OCI-LY3 (cell line): Measurements from ENCODE around the gene KIF12.
A peak's percentile ranks its signal among the peaks of the same experiment; 100 is the strongest.

Experiments
- H2AFZ ChIP-seq: fragments of 200-600, 300-600 bp; shearing (Covaris generic); 2 replicates; pipeline ENCODE4 v1.6.0; 2014; ENCODE audit warnings: antibody characterized with exemption, low read depth, low read length
- H3K27ac ChIP-seq: fragments of 200-600, 300-600 bp; sonication (generic); 2 replicates; pipeline ENCODE4 v1.5.1; 2014; ENCODE audit warnings: mild to moderate bottlenecking, low read length, moderate library complexity, mixed read lengths
- H3K27me3 ChIP-seq: fragments of 200-600, 300-600 bp; sonication (generic); 2 replicates; pipeline ENCODE4 v1.6.1; 2014; ENCODE audit warnings: low read depth, low read length, mixed read lengths
- H3K36me3 ChIP-seq: fragments of 200-600, 300-600 bp; sonication (generic); replicated peaks from 2 replicates; pipeline ENCODE3; 2014; ENCODE audit warnings: low read depth, low read length, mixed read lengths
- H3K4me1 ChIP-seq: fragments of 300-600, 200-600 bp; sonication (generic); 2 replicates; pipeline ENCODE4 v1.6.1; 2014; ENCODE audit warnings: low read length, mixed read lengths
- H3K4me2 ChIP-seq: fragments of 200-600, 300-600 bp; sonication (generic); 2 replicates; pipeline ENCODE4 v1.6.1; 2014; ENCODE audit warnings: low read length, mixed read lengths
- H3K4me3 ChIP-seq: fragments of 300-600, 200-600 bp; sonication (generic); 2 replicates; pipeline ENCODE4 v1.5.1; 2014; ENCODE audit warnings: antibody characterized with exemption, mild to moderate bottlenecking, low read length, moderate library complexity
- H3K79me2 ChIP-seq: fragments of 300-600, 200-600 bp; shearing (Covaris generic); 2 replicates; pipeline ENCODE4 v1.6.1; 2014; ENCODE audit warnings: mild to moderate bottlenecking, low read length, mixed read lengths
- H3K9ac ChIP-seq: fragments of 300-600, 200-600 bp; shearing (Covaris generic); 2 replicates; pipeline ENCODE4 v1.6.0; 2014; ENCODE audit warnings: mild to moderate bottlenecking, low read length, moderate library complexity
- H3K9me3 ChIP-seq: fragments of 200-600, 300-600 bp; shearing (Covaris generic); 2 replicates; pipeline ENCODE4 v1.6.1; 2014; ENCODE audit warnings: low read length, mixed read lengths; ENCODE audit not compliant: insufficient read depth
- H4K20me1 ChIP-seq: fragments of 200-600, 300-600 bp; sonication (generic); 2 replicates; pipeline ENCODE4 v1.6.1; 2016; ENCODE audit warnings: low read length, mixed read lengths; ENCODE audit not compliant: insufficient read depth
- CTCF ChIP-seq: fragments of 200-600, 300-600 bp; sonication (generic); IDR thresholded peaks from 2 replicates; pipeline ENCODE4 v1.5.1; 2014; ENCODE audit warnings: antibody characterized with exemption, low read length, low read depth
- EZH2phosphoT487 ChIP-seq: fragments of 200-600 bp; shearing (Covaris generic); IDR thresholded peaks from 2 replicates; pipeline ENCODE4 v1.6.1; 2018; ENCODE audit warnings: antibody characterized with exemption, mixed run types, low read depth

KIF12 gene

GRCh38 chr9:114107286-114108001 lies 8.4 kb upstream of the KIF12 start:
- H2AFZ ChIP-seq = peak overlapping the region; percentile 87; the same call in 1 of the 2 replicates
- H3K27ac ChIP-seq = no peak overlapping the region

GRCh38 chr9:114105236-114105635 lies 6.1 kb upstream of the KIF12 start:
- Histone ChIP-seq H3K4me1 (0 out of 2 replicates have a peak, but pooled peaks cover 8% of the 10 kb centered on the region), H3K4me3 (no peak overlapping the region), H3K36me3 (no peaks in the 10 kb centered on the region), H4K20me1 (no peaks in the 10 kb centered on the region), H3K27ac (no peak overlapping the region), H3K4me2 (no peak overlapping the region), H3K9ac (no peak overlapping the region), H3K27me3 (peaks cover 18% of the 10 kb centered on the region), H2AFZ (no peak overlapping the region), H3K79me2 (no peaks in the 10 kb centered on the region), H3K9me3 (no peaks in the 10 kb centered on the region)
- TF ChIP-seq EZH2phosphoT487 = no peak
- no peak for TF ChIP-seq CTCF

More at GRCh38 chr9:114107286-114108001, 8.4 kb upstream of the KIF12 start:
- Histone ChIP-seq H3K79me2 (no peaks in the 10 kb centered on the region), H3K27me3 (peaks cover 27% of the 10 kb centered on the region), H3K4me3 (no peak overlapping the region), H3K9ac (no peak overlapping the region), H3K4me2 (peak overlapping the region; percentile 30; the same call in 1 of the 2 replicates), H3K9me3 (no peaks in the 10 kb centered on the region), H4K20me1 (no peaks in the 10 kb centered on the region), H3K4me1 (0 out of 2 replicates have a peak, but pooled peaks cover 3% of the 10 kb centered on the region), H3K36me3 (no peaks in the 10 kb centered on the region)
- no peak for TF ChIP-seq CTCF
- no peak for TF ChIP-seq EZH2phosphoT487

GRCh38 chr9:114102484-114102883 lies 3.4 kb upstream of the KIF12 start:
- no peak overlapping the region for H3K27ac ChIP-seq
- no peaks in the 10 kb centered on the region for H3K9me3 ChIP-seq
- 0 out of 2 replicates have a peak, but pooled peaks cover 6% of the 10 kb centered on the region for H3K4me1 ChIP-seq

GRCh38 chr9:114100536-114100935 lies 1.4 kb upstream of the KIF12 start:
- no peaks in the 10 kb centered on the region for H3K36me3 ChIP-seq
- peaks cover 15% of the 10 kb centered on the region for H3K27me3 ChIP-seq
- TF ChIP-seq CTCF (no peak), EZH2phosphoT487 (no peak)
- H2AFZ ChIP-seq = no peak overlapping the region
- H3K9me3 ChIP-seq = no peaks in the 10 kb centered on the region
- peaks cover 23% of the 10 kb centered on the region for H3K4me1 ChIP-seq
- H3K9ac ChIP-seq = no peak overlapping the region
- H4K20me1 ChIP-seq = no peaks in the 10 kb centered on the region
- H3K4me3 ChIP-seq = no peak overlapping the region
- H3K4me2 ChIP-seq = no peak overlapping the region
- H3K79me2 ChIP-seq = no peaks in the 10 kb centered on the region
- no peak overlapping the region for H3K27ac ChIP-seq

More at GRCh38 chr9:114102484-114102883, 3.4 kb upstream of the KIF12 start:
- Histone ChIP-seq H2AFZ (no peak overlapping the region), H3K4me3 (no peak overlapping the region), H3K36me3 (no peaks in the 10 kb centered on the region), H4K20me1 (no peaks in the 10 kb centered on the region), H3K79me2 (no peaks in the 10 kb centered on the region), H3K4me2 (no peak overlapping the region), H3K27me3 (peaks cover 18% of the 10 kb centered on the region), H3K9ac (no peak overlapping the region)
- TF ChIP-seq CTCF = no peak
- no peak for TF ChIP-seq EZH2phosphoT487
